HG03442 (cell line): ENCODE results near the gene CHST15.
"Not testable (repeated sequence)": the region's sequence is repeated elsewhere in the genome, so short reads cannot be mapped to it uniquely, and the experiment has no call there.

Experiments
- ATAC-seq: cut with Tn5 transposase; IDR thresholded peaks from one replicate; pipeline ENCODE4 v1.9.1; 2021; ENCODE audit warnings: mild to moderate bottlenecking, moderate library complexity; ENCODE audit not compliant: unreplicated experiment

Gene CHST15

DNA sequence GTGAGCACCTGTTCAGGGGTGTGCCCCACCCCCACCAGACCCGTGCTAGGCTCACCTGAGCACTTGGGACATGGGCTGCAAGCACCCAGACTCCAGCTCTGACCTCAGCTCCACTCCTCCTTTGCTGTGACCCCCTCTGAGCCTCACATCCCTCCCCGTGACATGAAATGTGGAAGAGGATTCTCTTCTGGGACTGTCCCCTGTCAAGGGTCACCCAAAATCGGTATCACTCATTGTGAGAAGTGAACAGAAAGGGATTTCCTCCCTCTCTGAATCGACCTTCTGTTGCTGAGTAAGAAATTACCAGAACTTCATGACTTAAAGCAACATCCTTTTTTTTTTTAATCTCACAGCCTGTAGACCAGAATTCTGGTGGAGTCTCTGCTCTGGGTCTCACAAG is 6.2 kb upstream of the CHST15 start:
- ATAC-seq = no peak

DNA sequence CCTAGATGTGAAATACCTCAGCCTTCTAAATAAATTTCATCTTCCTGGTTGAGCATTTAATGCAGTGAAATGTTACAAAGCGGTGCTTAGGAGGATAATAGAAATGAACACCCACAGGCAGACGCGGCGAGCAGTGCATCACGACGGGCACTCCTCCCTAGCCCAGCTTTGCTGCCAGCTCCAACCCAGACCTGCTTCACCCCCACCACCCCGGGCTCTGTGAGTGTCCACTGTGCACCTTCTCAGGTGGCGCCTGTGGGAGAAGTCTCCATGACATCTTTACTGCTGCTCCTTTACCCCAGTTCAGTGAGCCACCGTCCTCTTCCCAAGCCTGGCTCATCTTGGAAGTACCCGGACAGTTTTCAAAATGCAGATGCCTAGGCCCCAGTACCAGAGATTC is 5.2 kb upstream of the CHST15 start:
- no peak for ATAC-seq

DNA sequence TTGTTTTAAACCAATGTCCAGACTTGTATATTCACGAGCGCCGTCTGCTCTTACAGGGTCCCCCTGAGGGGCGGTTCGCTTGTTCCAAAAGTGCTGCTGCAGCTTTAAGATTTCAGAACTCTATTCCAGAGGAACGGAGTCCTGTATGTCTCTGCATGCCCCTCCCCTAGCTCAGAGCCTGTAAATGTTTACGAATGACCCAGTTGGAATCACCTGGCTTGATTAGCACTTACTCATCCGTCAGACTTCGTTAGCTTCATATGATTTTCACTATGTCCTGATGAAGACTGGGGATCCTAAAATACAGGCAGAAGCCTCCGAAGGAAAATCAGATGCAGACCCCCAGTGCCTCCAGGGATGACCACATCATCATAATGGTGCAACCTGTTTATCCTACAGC is 4.5 kb upstream of the CHST15 start:
- no peak for ATAC-seq

DNA sequence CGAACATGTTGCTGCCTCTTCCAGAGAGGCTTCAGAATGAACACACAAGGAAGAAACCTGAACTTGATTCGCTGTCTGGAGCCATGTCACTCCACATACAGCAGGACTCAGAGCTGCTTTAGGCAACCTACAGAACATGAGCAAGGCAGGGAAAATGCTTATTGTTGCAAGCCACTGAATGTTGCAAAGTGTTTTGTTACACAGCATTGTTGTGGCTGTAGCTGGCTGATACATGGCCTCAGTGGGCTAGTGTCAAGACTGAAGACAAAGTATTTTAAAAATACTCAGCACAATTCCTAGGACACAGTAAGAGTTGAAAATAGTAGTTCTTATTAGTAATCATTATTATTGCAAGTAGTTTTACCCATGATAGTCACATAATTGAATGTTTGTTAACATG is 3.1 kb upstream of the CHST15 start:
- ATAC-seq = no peak

DNA sequence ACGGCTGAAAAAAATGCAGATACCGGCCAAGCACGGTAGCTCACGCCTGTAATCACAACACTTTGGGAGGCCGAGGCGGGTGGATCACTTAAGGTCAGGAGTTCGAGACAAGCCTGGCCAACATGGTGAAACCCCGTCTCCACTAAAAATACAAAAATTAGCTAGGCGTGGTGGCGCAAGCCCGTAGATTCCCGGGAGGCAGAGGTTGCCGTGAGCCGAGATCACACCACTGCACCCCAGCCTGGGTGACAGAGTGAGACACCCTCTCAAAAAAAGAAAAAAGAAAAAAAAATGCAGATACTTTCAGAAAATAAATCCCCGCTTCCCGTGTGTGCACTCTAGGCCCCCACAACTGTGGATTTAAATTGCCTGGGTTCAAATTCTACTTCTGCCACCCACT is 2.4 kb upstream of the CHST15 start:
- not testable (repeated sequence) for ATAC-seq

DNA sequence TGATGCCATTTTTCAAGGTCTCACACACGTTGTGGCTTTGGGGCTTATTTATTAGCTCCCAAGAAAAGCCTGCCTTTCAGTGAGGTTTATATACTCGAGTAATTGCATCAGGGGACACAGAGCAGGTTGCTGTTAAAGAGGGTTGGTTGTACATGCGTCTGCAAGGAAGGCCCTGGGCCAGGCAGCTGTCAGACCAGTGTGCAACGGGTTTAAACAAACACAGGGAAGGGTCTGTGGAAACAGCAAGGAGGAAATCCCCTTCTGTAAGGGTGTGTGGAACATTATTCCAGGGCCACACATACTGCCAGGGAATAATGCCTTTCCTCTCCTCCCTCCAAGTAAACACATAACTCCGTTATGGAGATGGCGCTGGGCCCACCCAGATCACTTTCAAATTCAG is 1.7 kb upstream of the CHST15 start:
- no peak for ATAC-seq

DNA sequence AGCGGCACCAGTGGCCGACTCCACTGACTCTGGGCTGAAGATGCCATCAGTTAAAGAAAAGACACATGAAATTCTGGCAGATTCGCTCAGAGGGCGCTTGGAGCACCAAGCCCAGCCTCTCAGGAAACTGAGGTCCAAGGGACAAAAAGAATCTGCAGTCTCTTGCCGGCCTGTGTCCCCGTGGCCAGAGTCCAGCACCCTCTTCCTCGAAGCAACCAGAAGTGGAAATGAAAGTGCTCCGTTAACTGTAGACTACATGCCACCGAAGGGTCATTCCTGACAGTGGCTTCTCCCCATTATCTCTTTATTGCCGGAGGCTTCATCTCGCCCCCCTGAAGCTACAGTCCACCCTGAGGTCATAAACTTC is 1.0 kb upstream of the CHST15 start:
- ATAC-seq = no peak

DNA sequence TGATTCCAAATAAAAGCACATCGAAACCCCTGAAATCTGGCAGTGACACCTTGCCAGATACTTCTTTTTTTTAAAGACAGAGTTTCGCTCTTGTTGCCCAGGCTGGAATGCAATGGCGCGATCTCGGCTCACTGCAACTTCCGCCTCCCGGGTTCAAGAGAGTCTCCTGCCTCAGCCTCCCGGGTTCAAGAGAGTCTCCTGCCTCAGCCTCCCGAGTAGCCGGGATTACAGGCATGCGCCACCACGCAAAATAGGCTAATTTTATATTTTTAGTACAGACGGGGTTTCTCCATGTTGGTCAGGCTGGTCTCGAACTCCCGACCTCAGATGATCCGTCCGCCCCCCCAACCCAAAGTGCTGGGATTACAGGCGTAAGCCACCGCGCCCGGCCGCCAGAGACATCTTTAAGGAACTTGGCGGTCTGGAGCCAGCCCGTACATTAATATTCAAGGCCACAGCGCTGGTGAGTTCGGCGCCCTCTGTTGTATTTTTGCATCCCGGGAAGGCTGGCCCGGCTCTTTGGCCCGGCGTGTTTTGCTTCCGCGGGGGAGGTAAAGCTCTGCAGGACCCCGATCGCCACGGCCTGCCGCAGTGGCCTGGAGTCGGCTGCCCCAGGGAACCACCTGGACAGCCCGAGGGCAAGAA is 498 bp upstream of the CHST15 start:
- not testable (repeated sequence) for ATAC-seq

DNA sequence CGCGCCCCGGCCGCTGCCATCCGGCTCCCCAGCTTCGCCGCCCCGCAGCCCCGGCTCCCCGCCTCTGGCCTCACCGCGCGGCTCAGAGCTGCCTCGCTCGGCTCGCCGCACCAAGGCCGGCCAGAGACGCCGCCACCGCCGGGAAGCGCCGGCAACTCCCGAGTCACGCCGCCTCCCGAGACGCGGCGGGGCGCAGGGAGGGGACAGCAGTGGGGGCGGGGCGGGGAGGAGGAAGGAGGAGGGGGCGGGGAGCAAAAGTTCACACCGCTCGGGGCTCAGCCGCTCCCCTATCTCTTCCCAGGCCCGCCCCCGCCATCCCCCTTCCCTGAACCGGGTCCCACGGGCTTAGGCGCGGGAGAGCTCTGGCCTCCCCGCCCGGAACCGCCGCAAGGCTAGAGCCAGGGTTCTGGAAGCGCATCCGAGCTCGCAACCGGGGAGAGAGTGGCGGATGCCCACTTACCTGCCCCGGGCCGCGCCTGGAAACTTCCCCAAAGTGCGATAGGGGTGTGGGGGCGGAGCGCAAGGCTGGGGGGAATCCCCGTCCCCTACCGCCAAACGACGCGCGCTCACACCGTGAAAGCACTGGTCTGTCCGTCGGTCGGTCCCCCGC is 1.0 kb downstream of the CHST15 start:
- no peak for ATAC-seq

DNA sequence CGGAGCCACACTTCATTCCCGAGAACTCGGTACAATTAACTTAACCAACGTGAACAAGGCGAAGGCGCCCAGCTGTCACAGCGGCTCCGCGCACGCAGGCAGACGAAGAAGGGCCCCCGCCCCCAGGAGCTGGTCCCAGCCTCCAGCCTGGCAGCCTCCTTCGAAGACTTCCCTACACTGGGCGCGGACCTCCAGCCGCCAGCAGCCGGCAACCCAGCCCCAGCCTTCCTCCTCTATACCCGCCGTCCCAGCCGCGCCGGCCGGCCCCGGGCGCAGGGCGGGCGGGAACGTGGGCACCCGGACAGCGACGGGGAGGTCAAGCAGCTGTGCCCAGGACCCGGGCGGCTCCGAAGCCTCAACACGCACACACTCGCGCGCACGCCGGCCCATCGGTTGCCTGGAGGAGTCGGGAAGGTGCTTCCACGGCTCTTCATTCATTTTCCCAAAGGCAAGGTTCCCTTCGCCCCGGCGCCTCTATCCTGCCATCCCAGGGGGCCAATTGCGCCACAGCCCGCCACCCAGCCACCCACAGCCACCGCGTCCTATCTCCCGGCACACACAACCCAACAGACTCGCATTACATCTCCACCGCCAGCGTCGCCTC is 1.6 kb downstream of the CHST15 start:
- no peak for ATAC-seq

DNA sequence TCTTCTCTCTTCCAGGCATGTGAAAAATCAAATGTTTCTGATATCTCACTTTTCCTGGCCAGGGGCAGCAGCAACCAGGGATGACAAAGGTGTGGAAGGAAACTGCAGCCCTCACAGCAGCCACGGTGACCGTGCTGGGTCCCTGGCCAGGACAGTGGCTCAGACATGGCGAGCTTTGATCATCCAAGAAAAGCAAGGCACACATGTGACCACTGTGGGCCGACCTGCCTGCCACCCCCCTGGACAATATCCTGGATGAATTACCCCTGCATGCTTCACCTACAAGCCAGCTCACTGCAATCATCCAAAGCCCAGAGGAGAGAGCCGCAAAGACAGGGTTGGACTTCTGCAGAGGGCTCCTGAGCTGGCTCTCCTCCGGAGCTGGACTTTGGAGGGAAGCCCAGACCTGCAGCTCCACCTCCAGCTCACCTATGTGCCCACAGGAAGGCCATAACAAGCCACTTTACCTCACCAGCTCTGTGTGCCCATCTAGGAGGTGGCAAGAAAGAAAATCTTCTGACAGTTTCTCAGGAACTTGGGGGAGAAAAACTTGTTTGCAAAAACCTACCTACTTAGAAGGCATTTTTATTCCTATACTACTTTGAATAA is 2.7 kb downstream of the CHST15 start:
- ATAC-seq = no peak

DNA sequence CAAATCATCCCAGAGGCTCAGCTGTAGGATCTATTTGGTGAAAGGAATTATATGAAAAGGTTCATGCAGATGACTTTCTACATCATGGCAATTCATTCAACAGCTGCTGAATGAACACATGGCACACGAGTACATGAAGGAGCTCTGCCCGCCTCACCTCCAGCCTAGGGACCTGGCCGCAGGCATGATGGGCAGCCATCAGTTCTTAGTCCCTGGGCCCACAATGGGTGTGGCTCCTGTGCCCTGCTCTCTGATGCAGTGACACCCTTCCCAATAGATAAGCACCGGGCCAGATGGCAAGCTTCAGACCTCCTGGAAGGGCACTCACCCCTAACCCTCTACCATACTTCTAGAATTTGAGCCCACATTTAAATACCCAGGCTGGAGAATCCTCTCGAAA is 3.5 kb downstream of the CHST15 start:
- ATAC-seq = no peak

DNA sequence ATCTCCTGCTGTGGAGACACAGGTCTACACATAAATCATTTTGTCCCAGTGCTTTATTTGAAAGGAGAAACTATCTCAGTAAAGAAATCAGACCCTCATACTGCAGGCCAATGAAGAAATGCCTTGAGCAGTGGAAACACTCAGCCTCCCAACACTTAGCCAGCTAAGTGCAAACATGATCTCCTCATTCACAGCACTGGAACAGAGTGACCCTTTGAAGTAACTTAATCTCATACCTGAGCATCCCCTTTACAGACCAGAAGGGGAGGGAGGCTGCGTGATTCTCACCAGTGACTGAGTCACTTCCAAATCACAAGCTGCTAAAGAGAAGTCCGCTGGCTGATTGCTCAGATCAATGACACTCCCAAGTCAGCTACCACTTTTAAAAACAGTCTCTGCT is 4.5 kb downstream of the CHST15 start:
- no peak for ATAC-seq

DNA sequence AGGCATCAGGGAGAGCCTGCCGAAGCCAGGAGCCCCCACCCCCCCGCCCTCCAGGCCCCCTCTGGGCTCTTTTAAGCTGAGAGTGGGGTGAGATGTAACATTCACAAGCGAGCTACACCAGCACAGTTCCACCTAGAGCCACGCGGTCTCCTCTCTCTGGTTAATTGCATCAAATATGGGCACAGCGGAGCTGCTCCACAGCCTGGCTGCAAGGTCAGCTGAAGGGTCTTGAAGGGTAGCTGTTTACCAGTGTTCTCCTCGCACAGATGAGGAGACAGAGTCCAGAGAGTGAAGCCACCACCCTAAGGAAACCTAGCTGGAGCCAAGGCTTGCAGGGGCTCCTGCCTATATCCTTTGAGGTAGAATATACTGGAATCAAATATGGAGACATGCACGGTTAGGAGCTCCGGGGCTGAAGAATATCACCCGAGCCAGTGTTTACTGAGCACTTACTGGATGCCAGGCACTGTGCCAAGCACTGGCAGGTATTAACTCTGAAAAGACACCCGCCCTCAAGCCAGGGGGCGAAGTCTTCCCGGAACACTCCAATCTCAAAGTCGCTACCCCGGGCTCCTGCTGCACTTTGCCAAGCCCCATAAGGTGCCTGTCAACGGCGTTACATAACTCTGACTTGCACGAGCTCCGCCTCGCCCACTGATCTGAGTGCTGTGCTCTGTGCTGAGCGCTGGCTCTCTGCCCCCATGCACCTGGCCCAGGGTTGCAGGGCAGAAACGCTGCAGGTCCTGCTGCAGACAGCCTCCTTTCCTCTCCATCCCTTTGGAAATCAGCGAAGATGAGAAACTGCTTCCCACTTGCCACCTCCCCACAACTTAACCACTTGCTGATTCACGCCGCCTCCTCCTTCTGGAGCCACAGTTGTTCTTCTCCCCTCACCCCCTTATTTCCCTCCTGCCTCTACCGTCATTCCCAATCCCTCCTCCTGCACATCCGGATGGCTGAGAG is 5.4 kb downstream of the CHST15 start:
- no peak for ATAC-seq

DNA sequence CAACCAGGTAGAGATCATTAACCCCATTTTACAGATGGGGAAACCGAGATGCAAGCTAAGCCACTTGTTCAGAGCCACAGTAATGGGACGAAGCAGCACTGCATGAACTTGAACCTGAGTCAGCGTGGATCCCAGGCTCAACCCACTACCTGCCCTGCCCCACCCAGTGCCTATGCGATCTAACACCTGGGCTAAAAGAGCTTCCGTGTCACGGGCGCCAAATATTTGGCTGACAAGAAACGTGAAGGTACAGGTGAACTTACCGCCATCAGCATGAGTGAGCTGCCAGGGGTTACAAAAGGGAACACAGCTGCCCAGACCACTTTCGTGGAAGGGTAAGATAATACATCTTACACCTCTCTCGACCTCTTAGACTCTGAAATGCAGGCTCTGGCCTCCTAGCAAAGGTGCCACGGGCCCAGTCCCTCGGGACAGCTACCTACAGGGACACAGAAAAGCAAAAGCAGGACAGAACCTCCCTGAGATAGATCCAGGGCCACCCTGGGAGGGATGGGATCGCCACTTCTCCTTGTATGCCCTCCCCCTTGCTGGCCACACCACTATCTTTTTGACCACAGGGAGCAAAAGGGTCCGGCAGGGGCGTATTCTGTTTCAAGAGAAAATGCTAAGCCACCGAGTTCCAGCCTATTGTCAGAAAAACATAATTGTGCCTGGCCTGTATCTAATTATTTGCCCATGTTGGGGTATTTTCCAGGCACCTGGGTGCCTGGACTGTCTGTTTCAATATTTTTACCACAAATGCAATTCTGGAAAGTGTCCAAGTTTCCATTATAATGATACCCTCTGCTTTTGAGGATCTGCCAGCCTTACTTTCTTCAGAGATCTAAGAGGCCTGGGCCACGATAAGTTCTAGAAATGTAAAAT is 6.4 kb downstream of the CHST15 start:
- ATAC-seq = no peak

DNA sequence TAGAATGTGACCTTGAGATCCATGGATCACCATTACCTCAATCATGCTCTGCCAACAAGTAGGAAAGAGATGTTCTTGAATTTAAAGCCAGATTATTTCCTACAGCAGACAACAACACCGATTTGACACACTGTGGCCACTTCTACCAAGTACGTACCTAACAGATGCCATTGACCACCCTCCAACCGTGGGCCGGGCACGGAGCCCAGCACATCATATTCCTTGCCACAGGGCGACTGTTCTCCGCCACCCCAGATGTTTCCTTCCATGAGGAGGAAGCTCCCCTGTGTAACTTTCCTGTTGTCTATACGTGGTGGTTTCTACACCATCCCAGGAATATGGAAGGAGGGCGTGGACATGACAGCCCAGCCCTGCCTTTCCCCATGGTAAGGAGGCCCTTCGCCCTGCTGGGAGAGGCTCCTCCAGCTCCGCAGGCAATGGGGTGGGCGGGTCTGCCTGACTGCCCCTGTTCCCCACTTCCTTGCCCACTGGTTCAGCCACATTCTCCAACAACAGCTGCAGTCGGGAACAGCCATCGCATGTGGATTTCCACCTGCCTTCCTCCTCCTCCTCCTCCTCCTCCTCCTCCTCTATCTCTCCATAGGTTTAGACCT is 7.2 kb downstream of the CHST15 start:
- ATAC-seq = no peak

DNA sequence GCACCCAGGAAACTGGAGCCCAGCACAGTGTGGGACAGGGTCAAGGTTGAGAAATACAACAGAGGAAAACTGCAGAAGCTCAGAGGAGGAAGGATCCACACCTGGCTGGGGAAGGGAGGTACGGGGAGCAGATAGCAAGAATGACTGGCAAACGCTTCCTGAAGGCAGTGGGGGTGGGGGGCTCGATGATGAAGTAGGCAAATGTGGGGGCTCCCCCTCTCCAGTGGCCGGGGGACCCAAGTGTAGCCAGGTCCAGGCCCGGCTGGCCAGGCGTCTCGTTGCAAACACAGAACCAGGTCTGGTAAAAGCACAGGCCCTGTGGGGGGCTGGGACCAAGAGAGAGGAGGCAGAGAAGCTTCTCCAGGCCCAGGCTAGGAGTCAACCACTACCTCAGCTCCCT is 7.7 kb downstream of the CHST15 start:
- no peak for ATAC-seq

DNA sequence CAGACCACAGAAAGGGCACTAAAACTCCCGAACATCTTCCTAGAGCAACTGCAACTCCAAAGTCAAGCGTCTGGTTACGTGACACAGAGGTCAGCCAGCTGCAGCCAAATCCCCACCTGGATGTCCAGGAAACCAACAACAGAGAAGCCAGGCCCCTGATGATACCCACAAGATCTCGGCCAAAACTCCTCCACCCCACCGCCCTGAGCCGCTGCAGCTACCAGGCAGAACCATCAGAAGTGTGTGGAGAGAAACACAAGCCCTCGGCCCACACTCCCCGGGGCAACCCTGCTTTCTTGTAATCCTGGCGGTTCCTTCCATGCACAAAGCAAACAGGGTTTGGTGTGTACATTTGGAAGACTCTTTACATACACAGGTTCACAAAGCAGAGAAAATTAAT is 8.7 kb downstream of the CHST15 start:
- ATAC-seq = no peak

DNA sequence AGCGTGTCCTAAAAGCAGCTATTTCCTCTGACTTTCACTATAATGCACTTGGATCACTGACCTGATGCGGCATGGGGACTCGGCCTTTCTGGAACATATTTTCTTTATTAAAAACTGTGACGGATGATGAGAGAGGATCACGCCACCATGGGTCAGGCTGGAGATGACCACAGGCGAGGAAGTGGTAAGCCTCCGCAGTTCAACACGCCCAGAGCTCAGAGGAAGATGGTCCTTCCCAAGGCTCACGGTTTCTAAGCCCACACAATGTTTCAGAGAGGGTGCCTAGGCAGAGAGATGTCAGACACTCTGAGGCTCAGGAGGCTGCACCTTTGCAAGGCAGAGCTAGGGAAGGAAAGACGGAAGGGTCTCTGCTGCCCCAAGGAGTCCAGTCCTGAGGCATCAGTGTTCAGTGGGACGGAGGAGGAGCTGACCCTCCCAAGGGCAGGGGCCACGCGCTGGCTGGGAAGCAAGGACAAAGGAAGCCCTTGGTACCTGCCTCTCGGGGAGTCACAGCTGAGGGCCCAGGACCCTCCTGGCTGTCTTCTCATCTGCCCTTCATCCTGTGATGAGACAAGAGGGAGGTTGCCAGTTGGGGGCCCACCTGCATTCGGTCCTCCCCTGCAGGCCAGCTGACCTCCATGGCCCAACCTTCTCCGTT is 9.5 kb downstream of the CHST15 start:
- no peak for ATAC-seq
